GM19025 (cell line): ENCODE results near the gene OARD1.
A peak's percentile ranks its signal among the peaks of the same experiment; 100 is the strongest.

Experiments used
- ATAC-seq: cut with Tn5 transposase; IDR thresholded peaks from one replicate; pipeline ENCODE4 v1.9.1; 2021; ENCODE audit warnings: mild to moderate bottlenecking, low read depth, moderate library complexity; ENCODE audit not compliant: unreplicated experiment

The OARD1 gene

DNA sequence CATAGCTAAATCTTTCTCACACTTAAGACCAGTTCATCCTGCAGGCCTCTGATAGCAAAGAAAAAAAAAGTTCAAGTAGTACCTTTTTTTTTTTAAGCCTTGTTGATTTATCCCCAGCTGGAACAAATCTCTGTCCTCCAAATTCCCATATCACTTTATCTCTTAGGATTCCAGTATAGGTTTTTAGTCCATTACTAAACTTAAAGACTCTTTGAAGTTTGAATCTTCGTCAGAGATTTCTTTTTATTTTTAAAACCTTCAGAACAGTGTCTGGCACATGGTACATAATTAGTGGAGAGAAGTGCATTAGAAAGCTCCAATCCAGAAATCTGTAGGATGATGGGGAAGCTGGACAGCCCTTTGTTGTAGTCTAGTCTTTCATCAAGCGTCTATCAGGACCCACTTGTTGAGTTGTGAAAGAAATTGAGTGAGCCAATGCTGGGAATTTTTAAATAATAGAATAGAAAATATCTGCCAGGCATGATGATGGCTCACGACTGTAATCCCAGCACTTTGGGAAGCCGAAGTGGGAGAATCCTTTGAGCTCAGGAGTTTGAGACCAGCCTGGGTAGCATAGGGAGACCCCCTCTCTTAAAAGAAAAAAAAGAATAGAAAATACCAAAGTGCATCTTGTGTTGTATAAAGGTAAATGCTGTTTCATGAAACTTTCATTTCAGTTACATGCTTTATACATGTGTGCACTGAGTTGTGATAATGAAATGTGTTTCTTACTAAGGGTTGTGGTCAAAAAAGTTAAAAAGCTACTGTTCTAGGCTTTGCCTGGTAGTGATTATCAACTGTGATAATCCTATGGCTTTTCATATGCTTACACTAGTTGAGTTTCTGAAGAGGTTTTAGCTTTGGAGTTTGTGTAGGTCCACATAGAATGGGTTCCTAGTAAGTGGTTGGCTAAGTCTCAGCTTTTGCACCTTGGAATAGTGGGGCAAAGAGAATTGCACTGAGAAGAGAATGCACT, 3.8 kb upstream of the OARD1 start:
- ATAC-seq, result no peak

DNA sequence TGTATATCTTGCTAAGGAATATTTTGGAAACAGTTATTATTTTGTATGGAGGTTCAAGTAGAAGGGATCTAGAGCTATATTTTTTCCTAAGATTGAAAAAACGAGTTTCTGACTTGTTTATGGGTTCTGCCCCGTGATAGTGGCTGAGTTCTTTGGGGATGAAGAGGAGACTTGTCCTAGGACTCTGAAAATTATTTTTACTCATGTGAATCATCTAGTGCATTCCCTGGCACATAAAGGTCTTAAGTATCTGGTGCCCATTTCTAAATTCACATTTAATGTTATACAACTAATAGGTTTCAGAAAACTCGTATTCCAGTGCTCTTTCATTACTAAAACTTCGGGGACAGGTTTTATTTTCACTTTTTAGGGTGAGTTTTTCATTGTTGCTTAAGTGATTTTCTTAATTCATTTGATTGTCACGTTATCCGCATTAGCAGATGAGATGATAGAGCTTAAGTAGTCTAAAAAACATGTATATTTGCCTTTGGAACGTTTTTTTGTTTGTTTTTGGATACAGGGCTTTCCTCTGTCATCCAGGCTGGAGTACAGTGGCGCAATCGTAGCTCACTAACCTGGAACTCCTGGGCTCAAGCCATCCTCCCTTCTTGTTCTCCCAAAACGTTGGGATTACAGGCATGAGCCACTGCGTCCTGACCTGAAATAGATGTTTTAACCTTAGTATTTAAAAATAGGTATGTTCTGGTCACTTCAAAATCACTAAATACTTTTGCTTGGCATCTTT, 2.7 kb upstream of the OARD1 start:
- ATAC-seq, result no peak

DNA sequence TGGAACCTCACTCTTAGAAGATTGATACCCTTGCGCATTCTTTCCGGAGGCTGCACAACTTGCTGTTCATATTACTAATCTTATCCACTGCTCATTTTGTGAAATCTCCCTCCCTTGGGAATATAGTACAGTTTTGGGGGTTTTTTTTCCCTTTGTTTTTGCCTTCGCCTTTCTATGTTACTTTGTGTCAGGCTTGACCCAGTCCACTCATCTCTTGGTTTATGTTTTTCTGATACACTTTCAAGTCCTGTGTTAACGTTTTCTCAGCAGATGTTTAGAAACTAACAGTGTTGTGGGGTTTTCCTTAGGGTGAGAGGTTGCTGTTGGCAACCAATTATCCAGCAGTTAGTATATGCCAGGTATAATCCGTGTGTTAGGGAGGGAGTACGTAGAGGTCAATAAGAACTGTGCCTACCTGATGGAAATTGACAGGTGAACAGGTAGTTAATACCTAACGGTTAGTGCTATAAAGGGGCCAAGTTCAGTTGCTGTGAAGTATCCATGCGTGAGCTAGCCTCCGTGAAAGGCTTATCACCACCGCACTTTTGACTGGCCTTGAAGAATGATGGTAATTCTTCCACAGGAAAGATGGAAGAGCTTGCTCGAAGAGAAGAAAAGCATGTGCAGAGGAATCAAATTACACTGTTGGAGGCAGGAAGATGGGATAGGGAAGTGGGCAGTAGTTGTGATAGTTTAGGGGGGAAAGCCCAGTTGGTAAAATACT, 2.0 kb upstream of the OARD1 start:
- no peak for ATAC-seq

DNA sequence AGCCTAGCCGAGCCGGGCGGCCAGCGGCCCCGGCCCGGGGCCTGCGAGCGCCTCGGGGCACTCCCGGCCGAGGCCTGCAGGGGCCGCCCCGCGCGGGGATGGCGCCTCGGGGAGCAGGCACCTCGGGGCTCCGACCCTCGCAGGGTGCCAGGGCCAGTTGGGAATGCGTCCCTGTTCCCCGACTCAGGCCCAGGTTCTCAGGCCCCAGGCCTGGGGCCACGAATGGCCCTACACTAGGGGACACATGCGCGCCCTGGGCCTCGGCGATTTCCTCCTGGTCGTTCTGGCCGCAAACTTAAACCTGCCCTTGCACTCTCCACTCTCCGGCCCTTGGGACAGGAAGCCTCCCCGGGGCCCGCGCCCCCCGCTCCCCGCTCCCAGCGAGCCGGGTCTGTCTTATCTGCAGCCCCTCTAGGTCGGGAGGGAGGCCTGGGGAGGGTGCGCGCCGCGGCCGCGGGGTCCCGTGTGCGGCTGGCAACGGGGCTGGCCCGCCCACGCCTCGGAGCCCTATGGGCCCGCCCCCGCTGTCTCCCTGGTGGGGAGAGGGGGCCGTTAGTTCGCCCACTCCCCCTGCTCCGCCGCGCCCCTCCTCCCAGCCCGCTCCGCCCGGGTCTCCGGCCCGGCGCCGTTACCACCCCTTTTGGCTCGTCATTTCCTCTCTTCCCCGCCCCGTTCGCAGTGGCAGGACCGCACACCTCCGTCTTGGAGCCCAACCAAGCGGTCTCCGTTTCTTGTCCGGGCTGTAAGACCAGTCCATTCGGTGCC, 1.2 kb upstream of the OARD1 start:
- ATAC-seq, result peak; percentile 19

DNA sequence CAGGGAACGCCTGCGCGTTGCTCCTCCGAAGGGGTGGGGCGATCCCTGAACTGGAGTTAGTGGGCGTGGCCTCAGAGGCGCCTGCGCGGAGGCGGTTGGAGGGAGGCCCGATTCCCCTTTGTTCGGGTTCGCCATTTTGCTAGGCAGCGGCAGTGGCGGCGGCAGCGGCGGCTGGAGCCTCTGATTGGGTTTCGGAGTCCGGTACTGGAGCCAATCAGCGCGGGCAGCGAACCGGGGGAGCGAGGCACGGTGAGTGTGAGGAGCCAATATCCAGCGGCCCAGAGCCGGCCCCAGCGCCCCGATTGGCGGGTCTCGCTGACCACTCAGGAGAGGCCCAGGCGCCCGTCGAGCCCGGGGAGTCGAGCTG, 663 bp upstream of the OARD1 start, which contains the start of gene NFYA:
TSS of gene NFYA (plus strand) at position 139 of the 367 bp plus-strand sequence. CDS start 6,116 bp downstream, outside the sequence.
- peak; percentile 53 for ATAC-seq

DNA sequence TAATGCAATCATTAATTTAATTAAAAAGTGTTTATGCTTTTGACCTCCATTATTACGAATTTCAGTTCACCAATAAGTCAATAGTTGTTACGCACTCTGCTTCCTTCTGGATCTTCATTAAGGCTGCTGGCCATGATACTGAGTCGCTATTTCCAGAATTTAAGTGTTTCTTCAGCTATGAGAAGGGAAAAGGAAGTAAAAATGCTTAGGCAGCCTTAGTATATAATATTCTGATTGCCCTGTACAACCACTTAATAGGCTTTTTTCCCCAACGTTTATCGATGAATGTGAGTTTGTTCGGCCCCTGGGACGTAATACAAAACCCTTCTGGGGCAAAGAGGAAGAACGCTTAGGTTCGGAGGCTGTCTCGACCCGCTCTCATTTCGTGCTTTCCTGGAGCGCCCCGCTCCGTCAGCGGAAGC, 644 bp downstream of the OARD1 start:
- no peak for ATAC-seq

DNA sequence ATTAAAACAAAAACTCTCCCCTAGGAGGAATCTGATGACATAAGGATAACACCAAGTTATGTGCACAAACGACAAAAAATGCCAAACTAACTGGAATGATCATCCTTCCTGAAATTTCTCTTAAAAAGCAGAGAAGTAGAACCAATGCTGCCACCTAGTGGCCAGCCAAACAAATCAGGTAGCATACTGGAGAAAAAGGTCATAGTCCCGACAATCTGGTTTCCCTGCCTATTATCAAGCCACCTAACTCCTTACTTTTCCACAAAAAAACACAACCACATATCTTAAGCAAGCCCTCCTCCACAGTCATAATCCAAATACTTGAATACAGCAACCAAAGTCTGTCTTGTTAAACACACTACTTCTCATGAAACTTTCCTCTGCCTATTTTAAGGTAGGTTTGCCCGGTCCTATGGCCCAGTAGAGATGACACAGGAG, 5.3 kb downstream of the OARD1 start:
- ATAC-seq, result no peak

DNA sequence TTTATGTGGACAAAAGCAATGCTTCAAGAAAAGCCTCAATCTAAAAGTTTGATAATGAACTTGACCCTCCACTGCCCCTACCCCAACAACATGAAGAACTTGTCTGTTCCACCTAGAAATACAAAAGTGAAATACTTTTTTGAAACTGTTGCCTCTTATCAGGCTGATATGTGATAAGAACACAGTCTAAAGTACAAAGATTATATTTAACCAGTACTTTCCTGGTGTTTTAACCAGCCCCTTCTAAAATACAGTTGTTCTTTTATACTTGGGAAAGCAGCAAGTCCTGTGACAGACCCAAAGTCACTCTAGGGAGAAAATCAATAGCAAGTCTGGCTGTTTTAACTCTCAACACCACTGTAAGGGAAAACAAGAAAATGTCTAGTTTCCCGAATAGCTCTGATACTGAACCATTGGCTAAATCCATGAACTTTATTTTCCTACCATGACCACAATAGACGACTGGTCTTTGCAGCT, 6.6 kb downstream of the OARD1 start:
- no peak for ATAC-seq

DNA sequence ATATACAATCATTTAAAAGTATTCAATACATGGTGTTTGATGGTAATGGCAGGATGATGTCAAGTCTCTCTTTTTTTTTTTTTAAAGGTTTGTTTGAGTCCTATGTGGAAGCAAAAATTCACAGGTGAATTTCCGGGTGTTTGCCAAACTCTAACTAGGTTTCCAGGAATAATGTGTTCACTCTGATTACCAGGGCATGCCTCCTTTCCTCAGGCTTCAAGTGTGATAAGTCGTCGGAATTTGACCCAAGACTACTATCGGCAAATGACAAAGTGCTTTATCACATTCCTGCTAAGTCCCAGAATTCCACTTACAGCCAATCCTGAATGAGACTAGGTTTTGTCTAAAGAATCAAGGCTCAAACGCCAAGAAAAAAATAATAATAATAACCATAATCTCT, 7.3 kb downstream of the OARD1 start:
- ATAC-seq, result no peak

DNA sequence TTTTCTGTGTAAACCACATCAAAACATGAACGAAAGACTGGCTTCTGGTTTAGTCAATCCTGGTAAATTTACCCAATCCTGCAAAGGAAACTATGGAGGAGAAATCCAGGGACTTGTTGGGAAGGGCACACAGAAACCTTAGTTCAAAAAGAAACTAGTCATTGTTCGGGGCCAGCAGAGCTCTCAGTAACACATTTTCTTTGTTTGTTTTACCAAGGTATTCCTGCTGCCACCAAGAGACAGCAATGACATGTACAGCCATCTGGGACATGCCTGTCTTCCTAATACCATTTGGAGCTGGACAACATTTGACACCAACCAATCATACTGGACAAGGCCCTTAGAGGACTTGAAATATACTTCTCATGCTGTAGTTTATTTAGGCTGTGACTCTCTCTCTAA, 8.3 kb downstream of the OARD1 start:
- no peak for ATAC-seq

DNA sequence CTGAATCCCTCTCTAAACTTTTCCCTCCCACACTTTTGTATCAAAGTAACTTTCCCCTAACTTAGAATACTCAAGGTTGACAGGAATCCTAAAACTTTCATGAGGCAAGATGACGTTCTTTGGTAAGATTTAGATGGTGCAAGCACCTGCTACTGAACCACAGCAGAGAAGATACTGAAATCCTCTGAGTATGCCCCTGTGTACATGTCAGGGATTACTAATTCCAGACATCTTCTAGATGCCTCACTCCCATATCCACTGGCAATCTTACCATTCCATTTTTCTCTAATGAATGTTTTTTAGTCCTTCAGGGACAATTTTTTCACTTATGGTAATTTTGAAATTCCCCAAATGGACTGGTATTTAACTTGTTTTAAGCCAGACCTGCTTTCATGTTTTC, 10.1 kb downstream of the OARD1 start:
- ATAC-seq, result no peak

DNA sequence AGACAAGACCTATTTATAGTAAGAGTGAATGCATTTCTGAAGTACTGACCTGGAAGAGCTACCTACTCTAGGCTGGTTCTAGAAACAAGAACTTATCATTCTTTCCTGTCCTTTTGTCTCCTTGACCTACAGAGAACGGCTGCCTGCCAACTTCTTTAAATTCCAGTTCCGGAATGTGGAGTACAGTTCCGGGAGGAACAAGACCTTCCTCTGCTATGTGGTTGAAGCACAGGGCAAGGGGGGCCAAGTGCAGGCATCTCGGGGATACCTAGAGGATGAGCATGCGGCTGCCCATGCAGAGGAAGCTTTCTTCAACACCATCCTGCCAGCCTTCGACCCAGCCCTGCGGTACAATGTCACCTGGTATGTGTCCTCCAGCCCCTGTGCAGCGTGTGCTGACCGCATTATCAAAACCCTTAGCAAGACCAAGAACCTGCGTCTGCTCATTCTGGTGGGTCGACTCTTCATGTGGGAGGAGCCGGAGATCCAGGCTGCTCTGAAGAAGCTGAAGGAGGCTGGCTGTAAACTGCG, 10.9 kb downstream of the OARD1 start:
- no peak for ATAC-seq

DNA sequence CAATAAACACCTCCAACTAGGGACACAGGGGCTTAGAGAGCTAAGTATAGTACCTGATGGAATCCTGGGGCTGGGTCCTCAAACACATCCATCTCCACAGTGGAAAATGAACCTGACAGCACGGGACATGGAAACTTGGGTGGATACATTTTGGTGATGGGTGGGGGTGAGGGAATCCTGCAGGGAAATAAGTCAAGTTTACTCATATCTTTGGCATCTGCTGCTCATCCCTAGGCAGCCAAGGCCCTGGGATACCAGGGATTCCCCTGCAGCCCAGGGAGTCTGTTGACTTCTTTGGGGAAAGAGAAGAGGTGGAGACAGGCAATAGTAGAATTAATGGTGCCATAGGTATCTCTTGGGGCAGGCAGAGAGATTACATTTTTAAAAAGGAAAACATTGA, 12.6 kb downstream of the OARD1 start:
- ATAC-seq, result no peak

DNA sequence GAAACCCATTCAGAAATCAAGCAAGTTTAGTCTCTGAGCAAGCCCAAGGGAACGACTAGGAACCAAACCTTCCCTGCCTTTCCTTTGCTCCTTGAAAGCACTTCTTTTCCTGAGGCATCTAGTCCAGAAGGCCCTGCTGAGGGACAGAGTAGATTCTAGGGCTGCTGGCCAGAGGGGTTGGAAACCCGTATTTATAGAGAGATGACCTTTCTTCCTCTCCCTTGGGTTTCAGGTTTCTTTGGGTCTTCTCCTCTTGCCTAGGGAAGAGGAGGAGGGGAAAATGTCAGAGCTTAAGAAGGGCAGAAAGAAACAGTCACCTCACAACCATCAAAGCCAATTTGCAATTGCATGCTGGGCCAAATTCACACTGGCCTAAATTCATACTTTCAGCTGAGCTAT, 13.4 kb downstream of the OARD1 start:
- no peak for ATAC-seq

DNA sequence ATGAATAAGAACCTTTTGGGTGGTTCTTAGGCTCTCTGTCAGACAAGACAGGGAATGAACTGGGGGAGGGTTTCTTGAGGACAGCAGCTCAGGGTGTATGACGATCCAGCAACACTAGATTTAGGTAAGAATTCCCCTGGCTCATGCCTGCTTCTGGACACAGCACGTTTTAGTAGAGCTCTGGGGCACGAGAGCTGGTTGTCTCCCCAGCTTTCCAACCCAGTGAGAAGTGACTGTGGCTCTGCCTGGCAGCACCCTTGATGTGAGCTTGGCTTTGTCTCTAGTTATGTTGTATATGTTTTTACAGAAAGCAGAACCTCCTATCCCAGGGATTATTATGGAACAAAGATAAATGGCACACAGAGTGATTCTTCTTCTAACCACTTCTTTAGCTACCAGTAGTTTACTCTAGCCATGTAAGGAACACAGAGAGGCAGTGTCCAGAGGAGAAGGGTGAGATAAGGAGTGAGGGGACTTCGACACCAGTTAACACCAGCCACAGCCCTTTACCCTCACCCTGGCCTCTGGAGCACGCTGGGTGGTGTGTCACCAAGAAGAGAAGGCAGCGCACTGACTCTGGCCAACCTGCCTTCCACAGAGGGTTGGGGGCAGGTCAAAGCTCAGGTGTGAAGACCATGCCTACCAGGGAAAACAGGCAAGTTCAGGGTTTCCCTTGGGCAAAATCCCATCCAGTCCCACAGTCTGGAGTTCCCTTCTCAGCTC, 15.2 kb downstream of the OARD1 start:
- no peak for ATAC-seq

DNA sequence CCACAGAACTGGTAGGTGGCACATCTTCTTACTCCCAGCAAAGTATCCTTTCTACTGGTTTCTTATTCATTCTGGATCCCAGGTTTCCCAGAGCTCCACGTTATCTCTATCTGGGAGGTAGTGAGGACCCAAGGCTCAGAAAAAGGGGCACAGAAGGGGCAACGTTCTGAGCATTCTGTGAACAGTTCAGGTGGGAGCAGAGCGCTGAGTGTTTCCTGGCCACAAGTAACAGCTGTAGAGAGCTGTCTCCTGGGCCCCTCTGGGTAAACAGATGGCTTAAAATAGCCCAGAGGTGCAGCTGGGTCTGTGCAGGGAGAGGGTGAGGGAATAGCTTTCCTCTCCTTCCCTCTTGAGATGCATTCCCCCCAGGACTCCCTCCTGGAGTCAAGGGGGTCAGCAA, 17.0 kb downstream of the OARD1 start:
- ATAC-seq, result no peak

DNA sequence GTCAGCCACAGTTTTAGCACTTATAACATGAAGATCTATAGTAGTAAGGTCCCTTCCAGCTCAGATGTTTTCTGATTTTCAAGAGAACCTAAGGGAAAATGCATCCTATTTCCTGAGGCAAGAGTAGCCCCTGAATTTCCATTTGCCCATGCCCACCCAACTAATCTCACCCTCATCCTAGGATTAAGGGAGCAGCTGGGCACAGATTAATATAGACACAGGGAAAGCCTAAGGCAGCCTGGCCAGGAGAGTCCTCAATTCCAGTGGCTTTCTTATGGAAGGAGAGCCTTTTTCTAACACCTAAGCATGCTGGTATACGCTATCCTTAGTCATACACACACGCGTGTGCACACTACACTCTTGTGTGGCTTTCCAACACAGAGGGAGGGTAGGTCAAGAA, 17.6 kb downstream of the OARD1 start:
- ATAC-seq, result no peak

DNA sequence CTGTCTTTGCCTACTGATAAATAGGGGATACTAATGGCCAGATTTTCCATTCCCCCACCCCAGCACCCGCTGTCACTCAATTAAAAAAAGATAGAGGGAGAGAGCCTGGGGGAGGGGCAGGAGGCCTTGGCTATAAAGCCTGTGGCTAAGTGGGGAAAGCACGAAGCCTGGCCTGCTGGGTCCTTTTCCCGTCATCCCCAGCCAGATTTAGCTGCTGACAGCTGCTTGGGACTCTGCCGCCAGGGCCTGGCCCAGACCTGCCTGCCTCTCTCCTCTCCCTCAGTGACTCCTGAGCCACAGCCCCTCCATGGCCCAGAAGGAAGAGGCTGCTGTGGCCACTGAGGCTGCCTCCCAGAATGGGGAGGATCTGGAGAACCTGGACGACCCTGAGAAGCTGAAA, 19.1 kb downstream of the OARD1 start, which contains the start of gene APOBEC2:
TSS of gene APOBEC2 (plus strand) at position 162 of the 400 bp plus-strand sequence. CDS start at position 308, 146 bp downstream.
- no peak for ATAC-seq

DNA sequence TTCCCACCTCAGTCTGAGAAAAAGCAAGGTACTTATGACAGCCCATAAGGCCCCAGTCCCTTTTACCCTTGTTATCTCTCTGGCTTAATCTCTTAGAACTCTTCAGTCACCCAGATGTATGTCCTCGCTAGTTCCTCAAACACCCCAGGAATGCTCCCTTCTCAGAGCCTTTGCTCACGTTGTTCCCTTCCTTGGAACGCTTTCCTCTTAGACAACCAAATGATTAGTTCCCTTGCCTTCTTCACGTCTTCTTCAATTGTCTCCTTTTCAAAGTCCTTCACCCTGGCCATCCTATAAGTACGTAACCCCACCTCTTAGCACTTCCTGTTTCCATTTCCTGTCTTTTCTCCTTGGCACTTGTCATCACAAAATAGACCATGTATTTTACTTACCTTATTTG, 20.3 kb downstream of the OARD1 start:
- ATAC-seq, result no peak
